ENCODE results near the gene STX12.
"Not testable (repeated sequence)": the region's sequence is repeated elsewhere in the genome, so short reads cannot be mapped to it uniquely, and the experiment has no call there.

The STX12 gene

GRCh38 chr1:27806758-27807157 is 33.7 kb downstream of the STX12 start:
- Histone ChIP-seq H2AFZ (ENCODE audit: low read length) (no peak overlapping the region), H3K4me1 (ENCODE audit: insufficient read depth, low read length, poor library complexity, severe bottlenecking) (no peaks in the 10 kb centered on the region), H3K79me2 (ENCODE audit: insufficient read depth, low read length) (no peaks in the 10 kb centered on the region), H3F3A (ENCODE audit: low read depth) (no peaks in the 10 kb centered on the region), H3K9me3 (ENCODE audit: insufficient read depth, low read depth, low read length) (no peaks in the 10 kb centered on the region), H3K9ac (ENCODE audit: low read depth, low read length, poor library complexity, severe bottlenecking) (no peak overlapping the region), H3K4me3 (ENCODE audit: low read length, poor library complexity, severe bottlenecking) (no peak overlapping the region), H3K9me2 (replicated peaks; ENCODE audit: low read depth, low read length) (no peaks in the 10 kb centered on the region), H3K27me3 (ENCODE audit: insufficient read depth, low read length, poor library complexity, severe bottlenecking) (no peaks in the 10 kb centered on the region), H3K4me2 (ENCODE audit: low read depth, low read length, poor library complexity, severe bottlenecking) (no peak overlapping the region), H3K36me3 (ENCODE audit: insufficient read depth, low read length) (peaks cover 25% of the 10 kb centered on the region), H4K20me1 (ENCODE audit: insufficient read depth, low read length, poor library complexity, severe bottlenecking) (no peaks in the 10 kb centered on the region)
- TF ChIP-seq EZH2phosphoT487 (IDR thresholded peaks at IDR 0.05; ENCODE audit: borderline replicate concordance), result no peak
- TF ChIP-seq CTCF (conservative IDR thresholded peaks at IDR 0.05; ENCODE audit: low read length), result no peak

DNA sequence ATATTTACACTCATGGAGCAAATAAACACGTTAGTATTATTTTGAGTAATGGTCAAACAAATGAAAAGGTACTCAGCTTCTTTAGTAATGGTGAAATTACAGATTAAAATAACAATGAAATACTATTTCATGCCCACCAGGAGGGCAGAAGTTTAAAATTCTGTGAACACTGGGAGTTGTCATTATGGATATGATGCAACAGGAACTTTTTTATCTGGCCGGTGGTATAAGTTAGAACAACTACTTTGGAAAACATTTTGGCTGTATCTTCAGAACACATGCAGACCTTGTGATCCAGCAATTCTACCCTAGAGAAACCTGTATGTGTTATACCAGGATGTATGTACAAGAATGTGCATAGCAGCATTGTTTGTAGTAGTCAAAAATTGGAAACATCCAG is 34.4 kb downstream of the STX12 start:
- Histone ChIP-seq H3K79me2 (ENCODE audit: insufficient read depth, low read length) (no peaks in the 10 kb centered on the region), H4K20me1 (ENCODE audit: insufficient read depth, low read length, poor library complexity, severe bottlenecking) (no peaks in the 10 kb centered on the region), H3K36me3 (ENCODE audit: insufficient read depth, low read length) (peaks cover 19% of the 10 kb centered on the region), H3K4me2 (ENCODE audit: low read depth, low read length, poor library complexity, severe bottlenecking) (no peak overlapping the region), H3K9me3 (ENCODE audit: insufficient read depth, low read depth, low read length) (no peaks in the 10 kb centered on the region), H3K9me2 (replicated peaks; ENCODE audit: low read depth, low read length) (no peaks in the 10 kb centered on the region), H3K4me3 (ENCODE audit: low read length, poor library complexity, severe bottlenecking) (no peak overlapping the region), H3K4me1 (ENCODE audit: insufficient read depth, low read length, poor library complexity, severe bottlenecking) (no peaks in the 10 kb centered on the region), H3K9ac (ENCODE audit: low read depth, low read length, poor library complexity, severe bottlenecking) (no peak overlapping the region), H3F3A (ENCODE audit: low read depth) (no peaks in the 10 kb centered on the region), H2AFZ (ENCODE audit: low read length) (no peak overlapping the region), H3K27me3 (ENCODE audit: insufficient read depth, low read length, poor library complexity, severe bottlenecking) (no peaks in the 10 kb centered on the region)
- TF ChIP-seq CTCF (conservative IDR thresholded peaks at IDR 0.05; ENCODE audit: low read length) (no peak), EZH2phosphoT487 (IDR thresholded peaks at IDR 0.05; ENCODE audit: borderline replicate concordance) (no peak)

DNA sequence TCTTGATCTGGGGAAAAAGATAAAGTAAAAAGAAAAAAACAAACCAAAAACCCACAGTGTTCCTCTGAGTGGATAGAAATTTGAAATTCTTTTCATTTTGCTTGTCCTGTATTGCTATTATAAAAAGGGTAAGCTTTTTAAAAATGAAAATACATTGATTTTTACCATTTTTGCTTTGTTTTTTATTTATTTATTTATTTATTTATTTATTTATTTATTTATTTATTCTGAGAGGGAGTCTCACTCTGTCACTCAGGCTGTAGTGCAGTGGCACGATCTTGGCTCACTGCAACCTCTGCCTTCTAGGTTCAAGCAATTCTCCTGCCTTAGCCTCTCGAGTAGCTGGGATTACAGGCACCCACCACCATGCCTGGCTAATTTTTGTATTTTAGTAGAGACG is 35.1 kb downstream of the STX12 start:
- H3K9ac ChIP-seq (ENCODE audit: low read depth, low read length, poor library complexity, severe bottlenecking); H2AFZ ChIP-seq (ENCODE audit: low read length); H3K9me2 ChIP-seq (replicated peaks; ENCODE audit: low read depth, low read length); H3F3A ChIP-seq (ENCODE audit: low read depth); H3K4me3 ChIP-seq (ENCODE audit: low read length, poor library complexity, severe bottlenecking); H3K27me3 ChIP-seq (ENCODE audit: insufficient read depth, low read length, poor library complexity, severe bottlenecking); H3K9me3 ChIP-seq (ENCODE audit: insufficient read depth, low read depth, low read length); H3K4me2 ChIP-seq (ENCODE audit: low read depth, low read length, poor library complexity, severe bottlenecking); H3K4me1 ChIP-seq (ENCODE audit: insufficient read depth, low read length, poor library complexity, severe bottlenecking); H3K79me2 ChIP-seq (ENCODE audit: insufficient read depth, low read length); H4K20me1 ChIP-seq (ENCODE audit: insufficient read depth, low read length, poor library complexity, severe bottlenecking): not testable (repeated sequence)
- H3K36me3 ChIP-seq (ENCODE audit: insufficient read depth, low read length), result peaks cover 14% of the 10 kb centered on the region

DNA sequence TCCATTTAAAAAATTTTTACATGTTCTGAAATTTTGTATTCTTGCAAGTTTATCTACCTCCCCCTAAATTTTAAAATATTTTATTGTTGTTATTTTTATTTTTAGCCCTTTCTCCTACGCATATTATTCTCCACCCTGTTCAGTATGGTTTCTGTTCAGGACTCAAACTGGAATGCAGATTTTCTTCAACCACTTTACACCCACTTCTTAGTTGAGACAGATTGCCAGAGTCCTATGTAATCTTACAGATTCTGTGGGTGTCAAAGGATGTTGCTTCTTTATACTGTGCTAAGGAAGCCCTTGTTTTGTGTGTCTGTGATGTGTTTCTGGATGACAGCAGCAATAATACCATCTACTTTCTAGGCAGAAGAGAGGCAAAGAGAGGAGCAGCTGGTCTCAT is 36.9 kb downstream of the STX12 start:
- TF ChIP-seq EZH2phosphoT487 (IDR thresholded peaks at IDR 0.05; ENCODE audit: borderline replicate concordance) (no peak), CTCF (conservative IDR thresholded peaks at IDR 0.05; ENCODE audit: low read length) (no peak)
- no peak overlapping the region for H3K9ac ChIP-seq (ENCODE audit: low read depth, low read length, poor library complexity, severe bottlenecking)

More for the DNA sequence above, 36.9 kb downstream of the STX12 start:
- Histone ChIP-seq H3K79me2 (ENCODE audit: insufficient read depth, low read length) (no peaks in the 10 kb centered on the region), H3K4me2 (ENCODE audit: low read depth, low read length, poor library complexity, severe bottlenecking) (no peak overlapping the region), H3K4me3 (ENCODE audit: low read length, poor library complexity, severe bottlenecking) (no peak overlapping the region), H4K20me1 (ENCODE audit: insufficient read depth, low read length, poor library complexity, severe bottlenecking) (no peaks in the 10 kb centered on the region), H3F3A (ENCODE audit: low read depth) (no peaks in the 10 kb centered on the region), H3K36me3 (ENCODE audit: insufficient read depth, low read length) (peaks cover 10% of the 10 kb centered on the region), H3K4me1 (ENCODE audit: insufficient read depth, low read length, poor library complexity, severe bottlenecking) (no peaks in the 10 kb centered on the region), H3K9me3 (ENCODE audit: insufficient read depth, low read depth, low read length) (no peaks in the 10 kb centered on the region), H2AFZ (ENCODE audit: low read length) (no peak overlapping the region), H3K27me3 (ENCODE audit: insufficient read depth, low read length, poor library complexity, severe bottlenecking) (no peaks in the 10 kb centered on the region), H3K9me2 (replicated peaks; ENCODE audit: low read depth, low read length) (no peaks in the 10 kb centered on the region)
